ENCODE results near the gene FBXL5.
"Not testable (repeated sequence)": the region's sequence is repeated elsewhere in the genome, so short reads cannot be mapped to it uniquely, and the experiment has no call there.

FBXL5 gene

GRCh38 chr4:15636818-15637217 is 18.3 kb downstream of the FBXL5 start:
- TF ChIP-seq CTCF (IDR thresholded peaks at IDR 0.05; ENCODE audit: low read depth, low read length), result no peak

GRCh38 chr4:15617407-15617806 is 37.8 kb downstream of the FBXL5 start:
- DNase-seq (ENCODE audit: low read depth in 2 of 2); H3K4me3 ChIP-seq (replicated peaks in 1 of 2; ENCODE audit: low read depth in 2 of 2, low read length in 2 of 2): not testable (repeated sequence)

More at GRCh38 chr4:15636818-15637217, 18.3 kb downstream of the FBXL5 start:
- H3K4me3 ChIP-seq (replicated peaks in 1 of 2; ENCODE audit: low read depth in 2 of 2, low read length in 2 of 2), result no peak overlapping the region
- no peak for DNase-seq (ENCODE audit: low read depth in 2 of 2)

- not testable (repeated sequence) for DNase-seq (ENCODE audit: low read depth in 2 of 2); H3K4me3 ChIP-seq (replicated peaks in 1 of 2; ENCODE audit: low read depth in 2 of 2, low read length in 2 of 2)
Measured at GRCh38 chr4:15614891-15615290, 40.3 kb downstream of the FBXL5 start.

- DNase-seq (ENCODE audit: low read depth in 2 of 2), result no peak
- H3K4me3 ChIP-seq (replicated peaks in 1 of 2; ENCODE audit: low read depth in 2 of 2, low read length in 2 of 2), result no peak overlapping the region
- TF ChIP-seq CTCF (IDR thresholded peaks at IDR 0.05; ENCODE audit: low read depth, low read length), result no peak
Measured at GRCh38 chr4:15612136-15612535, 43.0 kb downstream of the FBXL5 start.

GRCh38 chr4:15610855-15611254 is 44.3 kb downstream of the FBXL5 start:
- DNase-seq (ENCODE audit: low read depth in 2 of 2), result no peak
- no peak for TF ChIP-seq CTCF (IDR thresholded peaks at IDR 0.05; ENCODE audit: low read depth, low read length)
- no peak overlapping the region for H3K4me3 ChIP-seq (replicated peaks in 1 of 2; ENCODE audit: low read depth in 2 of 2, low read length in 2 of 2)

GRCh38 chr4:15605537-15605936 is 49.6 kb downstream of the FBXL5 start:
- H3K4me3 ChIP-seq (replicated peaks in 1 of 2; ENCODE audit: low read depth in 2 of 2, low read length in 2 of 2), result no peak overlapping the region
- TF ChIP-seq CTCF (IDR thresholded peaks at IDR 0.05; ENCODE audit: low read depth, low read length), result no peak
- DNase-seq (ENCODE audit: low read depth in 2 of 2), result no peak

- TF ChIP-seq CTCF (IDR thresholded peaks at IDR 0.05; ENCODE audit: low read depth, low read length), result no peak
- H3K4me3 ChIP-seq (replicated peaks in 1 of 2; ENCODE audit: low read depth in 2 of 2, low read length in 2 of 2), result no peak overlapping the region
- DNase-seq (ENCODE audit: low read depth in 2 of 2), result no peak
Measured at GRCh38 chr4:15601862-15602261, 53.3 kb downstream of the FBXL5 start.

- DNase-seq (ENCODE audit: low read depth in 2 of 2), result no peak
- TF ChIP-seq CTCF (IDR thresholded peaks at IDR 0.05; ENCODE audit: low read depth, low read length), result no peak
- no peak overlapping the region for H3K4me3 ChIP-seq (replicated peaks in 1 of 2; ENCODE audit: low read depth in 2 of 2, low read length in 2 of 2)
Measured at GRCh38 chr4:15600176-15600575, 55.0 kb downstream of the FBXL5 start.

Data from cardiac fibroblast (primary cell).